ENCODE results near the gene APOO.
A peak's percentile ranks its signal among the peaks of the same experiment; 100 is the strongest.

GRCh38 chrX:23786268-23786815 lies 121.4 kb downstream of the APOO start:
- TF ChIP-seq, protein P1, sequence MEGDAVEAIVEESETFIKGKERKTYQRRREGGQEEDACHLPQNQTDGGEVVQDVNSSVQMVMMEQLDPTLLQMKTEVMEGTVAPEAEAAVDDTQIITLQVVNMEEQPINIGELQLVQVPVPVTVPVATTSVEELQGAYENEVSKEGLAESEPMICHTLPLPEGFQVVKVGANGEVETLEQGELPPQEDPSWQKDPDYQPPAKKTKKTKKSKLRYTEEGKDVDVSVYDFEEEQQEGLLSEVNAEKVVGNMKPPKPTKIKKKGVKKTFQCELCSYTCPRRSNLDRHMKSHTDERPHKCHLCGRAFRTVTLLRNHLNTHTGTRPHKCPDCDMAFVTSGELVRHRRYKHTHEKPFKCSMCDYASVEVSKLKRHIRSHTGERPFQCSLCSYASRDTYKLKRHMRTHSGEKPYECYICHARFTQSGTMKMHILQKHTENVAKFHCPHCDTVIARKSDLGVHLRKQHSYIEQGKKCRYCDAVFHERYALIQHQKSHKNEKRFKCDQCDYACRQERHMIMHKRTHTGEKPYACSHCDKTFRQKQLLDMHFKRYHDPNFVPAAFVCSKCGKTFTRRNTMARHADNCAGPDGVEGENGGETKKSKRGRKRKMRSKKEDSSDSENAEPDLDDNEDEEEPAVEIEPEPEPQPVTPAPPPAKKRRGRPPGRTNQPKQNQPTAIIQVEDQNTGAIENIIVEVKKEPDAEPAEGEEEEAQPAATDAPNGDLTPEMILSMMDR (conservative IDR thresholded peaks at IDR 0.05; ENCODE audit: low read depth, low read length) = no peak
- TF ChIP-seq POLR2A (IDR thresholded peaks at IDR 0.05; ENCODE audit: low read depth, low read length) (peak; percentile 72), RCOR1 (IDR thresholded peaks at IDR 0.05; ENCODE audit: insufficient replicate concordance, low read length) (no peak), BHLHE40 (IDR thresholded peaks at IDR 0.05; ENCODE audit: low read depth, low read length) (no peak)
- TF ChIP-seq, protein P2, sequence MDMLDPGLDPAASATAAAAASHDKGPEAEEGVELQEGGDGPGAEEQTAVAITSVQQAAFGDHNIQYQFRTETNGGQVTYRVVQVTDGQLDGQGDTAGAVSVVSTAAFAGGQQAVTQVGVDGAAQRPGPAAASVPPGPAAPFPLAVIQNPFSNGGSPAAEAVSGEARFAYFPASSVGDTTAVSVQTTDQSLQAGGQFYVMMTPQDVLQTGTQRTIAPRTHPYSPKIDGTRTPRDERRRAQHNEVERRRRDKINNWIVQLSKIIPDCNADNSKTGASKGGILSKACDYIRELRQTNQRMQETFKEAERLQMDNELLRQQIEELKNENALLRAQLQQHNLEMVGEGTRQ (IDR thresholded peaks at IDR 0.05; ENCODE audit: low read depth, low read length) = no peak
